SK-N-SH (cell line): ENCODE data around the gene CDC42EP3. TPM values are rescaled to one million over a fixed set of nuclear protein-coding genes. Genes with fewer than 3 reads are reported as not detected.

ENCODE experiments used
- CTCF ChIA-PET: fragments of 300-600, 350-600 bp; formaldehyde crosslinking; extraction: SDS; loops from one replicate; lab custom pipeline; 2021; lab: Yijun Ruan, JAX
- POLR2A ChIA-PET: fragments of 350-600 bp; sonication (Branson Sonifier 250); formaldehyde crosslinking; extraction: SDS; loops from one replicate; lab custom pipeline; 2020; ENCODE audit warnings: antibody characterized with exemption, inconsistent platforms; lab: Yijun Ruan, JAX
- DNase-seq: peaks from one replicate; pipeline ENCODE4 v3.0.0; 2012
- H2AFZ ChIP-seq: fragments of 200-600 bp; sonication (generic); 2 replicates; pipeline ENCODE4 v1.8.1; 2016; ENCODE audit warnings: antibody characterized with exemption, mild to moderate bottlenecking, low read depth
- H3F3A ChIP-seq: fragments of 200-600 bp; sonication (generic); replicated peaks from 2 replicates; pipeline ENCODE3; 2016; ENCODE audit warnings: antibody characterized with exemption, mild to moderate bottlenecking; ENCODE audit not compliant: insufficient read depth
- H3K27ac ChIP-seq, 2 experiments: fragments of 200-500 bp in 1 of 2; fragments of 200-600 bp in 1 of 2; sonication (Bioruptor generic) in 1 of 2; sonication (generic), shearing (Covaris generic) in 1 of 2; 2 replicates each; pipeline versions ENCODE4 v1.5.1 to v1.6.1; 2014 to 2016; ENCODE audit warnings: low read depth in 2 of 2, inconsistent platforms in 1 of 2, low read length in 1 of 2, mild to moderate bottlenecking in 1 of 2, mixed read lengths in 1 of 2
- H3K27me3 ChIP-seq: fragments of 200-600 bp; sonication (generic), shearing (Covaris generic); 2 replicates; pipeline ENCODE4 v1.6.1; 2016; ENCODE audit warnings: mixed run types; ENCODE audit not compliant: insufficient read depth
- H3K36me3 ChIP-seq, 2 experiments: fragments of 200-500 bp in 1 of 2; fragments of 200-600 bp in 1 of 2; sonication (Bioruptor generic) in 1 of 2; sonication (generic) in 1 of 2; replicated peaks in 1 of 2; 2 replicates each; pipeline versions ENCODE3 to v1.5.1; 2014 to 2016; ENCODE audit warnings: low read length in 1 of 2, mild to moderate bottlenecking in 1 of 2; ENCODE audit not compliant: insufficient read depth in 2 of 2, control insufficient read depth in 1 of 2
- H3K4me1 ChIP-seq, 2 experiments: fragments of 200-500 bp in 1 of 2; fragments of 200-600 bp in 1 of 2; sonication (Bioruptor generic) in 1 of 2; sonication (generic), shearing (Covaris generic) in 1 of 2; 2 replicates each; pipeline versions ENCODE4 v1.5.1 to v1.6.1; 2014 to 2016; ENCODE audit warnings: low read depth in 1 of 2, low read length in 1 of 2, mixed run types in 1 of 2; ENCODE audit not compliant: insufficient read depth in 2 of 2, control insufficient read depth in 1 of 2
- H3K4me2 ChIP-seq: fragments of 200-600 bp; sonication (generic), shearing (Covaris generic); 2 replicates; pipeline ENCODE4 v1.6.1; 2017; ENCODE audit warnings: mixed run types
- H3K4me3 ChIP-seq, 2 experiments: fragments of 200-500 bp in 1 of 2; fragments of 200-600 bp in 1 of 2; sonication (Bioruptor generic) in 1 of 2; sonication (generic), shearing (Covaris generic) in 1 of 2; 2 replicates each; pipeline versions ENCODE4 v1.5.1 to v1.8.1; 2014 to 2016; ENCODE audit warnings: low read depth in 2 of 2, inconsistent platforms in 1 of 2, low read length in 1 of 2, mild to moderate bottlenecking in 1 of 2, mixed read lengths in 1 of 2, moderate library complexity in 1 of 2
- H3K79me2 ChIP-seq: fragments of 200-600 bp; sonication (generic); 2 replicates; pipeline ENCODE4 v1.8.1; 2017; ENCODE audit warnings: mild to moderate bottlenecking; ENCODE audit not compliant: insufficient read depth
- H3K9ac ChIP-seq: fragments of 200-600 bp; sonication (generic); 2 replicates; pipeline ENCODE4 v1.6.1; 2017; ENCODE audit warnings: mixed run types
- H3K9me2 ChIP-seq: fragments of 200-600 bp; sonication (generic); 2 replicates; pipeline ENCODE4 v1.6.1; 2017; ENCODE audit warnings: mixed run types
- H3K9me3 ChIP-seq: fragments of 200-600 bp; sonication (generic); 2 replicates; pipeline ENCODE4 v1.6.1; 2017; ENCODE audit warnings: mixed run types, mild to moderate bottlenecking, moderate library complexity
- H4K20me1 ChIP-seq: fragments of 200-600 bp; sonication (generic); 2 replicates; pipeline ENCODE4 v1.6.1; 2017; ENCODE audit warnings: mild to moderate bottlenecking, mixed run types; ENCODE audit not compliant: insufficient read depth
- CHD2 ChIP-seq: fragments of 150-350 bp; IDR thresholded peaks from 2 replicates; pipeline ENCODE4 v1.6.1; 2018; ENCODE audit warnings: low read length; ENCODE audit not compliant: partially characterized antibody
- EP300 ChIP-seq, 2 experiments: IDR thresholded peaks; 2 replicates each; pipeline versions ENCODE4 v1.4.0 to v1.6.1; 2012; ENCODE audit warnings: borderline replicate concordance in 1 of 2, low read depth in 1 of 2, low read length in 1 of 2
- GATA2 ChIP-seq: sonication (generic); formaldehyde crosslinking; IDR thresholded peaks from 2 replicates; pipeline ENCODE4 v1.5.0; 2020; ENCODE audit warnings: mild to moderate bottlenecking, missing genetic modification reagents
- MXI1 ChIP-seq: IDR thresholded peaks from 2 replicates; pipeline ENCODE4 v1.6.1; 2012; ENCODE audit warnings: mild to moderate bottlenecking, low read depth, low read length, improper control_type of control experiment
- NFIC ChIP-seq: IDR thresholded peaks from 2 replicates; pipeline ENCODE4 v1.4.0; 2012; ENCODE audit warnings: borderline replicate concordance
- POLR2AphosphoS5 ChIP-seq: IDR thresholded peaks from 2 replicates; pipeline ENCODE4 v1.6.1; 2012; ENCODE audit warnings: low read depth, low read length
- RAD21 ChIP-seq: IDR thresholded peaks from 2 replicates; pipeline ENCODE4 v1.6.1; 2012; ENCODE audit warnings: mild to moderate bottlenecking, low read length
- RCOR1 ChIP-seq: fragments of 150-350 bp; IDR thresholded peaks from 2 replicates; pipeline ENCODE4 v1.6.1; 2017; ENCODE audit warnings: antibody characterized with exemption, low read length
- USF1 ChIP-seq: IDR thresholded peaks from 2 replicates; pipeline ENCODE4 v1.4.0; 2012; ENCODE audit warnings: low read depth, borderline replicate concordance
- WGBS: methylation state at CpG from one replicate; pipeline ENCODE4 v1.1.6; 2017; ENCODE audit warnings: low lambda C conversion rate; 5-methylcytosine and 5-hydroxymethylcytosine counted together
- polyA plus RNA-seq, 3 experiments: library from polyadenylated mRNA; depleted of rRNA; stranded (reverse); fragments of >200 nt; gene quantifications; 2 replicates each; pipeline ENCODE4 v1.2.3, GENCODE V29; 2012
- TF ChIP-seq, protein P1 (sequence below): fragments of 150-350 bp; IDR thresholded peaks from 2 replicates; pipeline ENCODE4 v1.6.1; 2016; ENCODE audit warnings: mild to moderate bottlenecking, low read depth, low read length

Gene CDC42EP3
- polyA plus RNA-seq, 1 of the 3 experiments (the other 2 are of a cell fraction): 87.5 TPM

GRCh38 chr2:37669446-37669845 is 2.0 kb downstream of the CDC42EP3 start:
- peaks cover 37 to 54% of the 10 kb centered on the region in 2 experiments for H3K4me1 ChIP-seq
- H4K20me1 ChIP-seq: peaks cover 61% of the 10 kb centered on the region
- H3K4me2 ChIP-seq: peak overlapping the region; percentile 86
- H3F3A ChIP-seq: peaks cover 20% of the 10 kb centered on the region
- peaks cover 49 to 54% of the 10 kb centered on the region in 2 experiments for H3K36me3 ChIP-seq
- 21% methylated on average over 3 of the region's 3 CpGs for WGBS
- DNase-seq: no peak
- H3K27ac ChIP-seq: peak overlapping the region; percentile 86 to 99
- H3K27me3 ChIP-seq: no peaks in the 10 kb centered on the region
- H3K79me2 ChIP-seq: peaks cover 70% of the 10 kb centered on the region
- TF ChIP-seq NFIC (no peak), CHD2 (peak; percentile 28), POLR2AphosphoS5 (peak; percentile 12), RAD21 (peak; percentile 12; the same call in 1 of the 2 replicates), GATA2 (CRISPR knock-in tag) (peak; percentile 73), USF1 (no peak), MXI1 (peak; percentile 85), EP300 (IDR thresholded peaks at IDR 0.05; ENCODE audit: borderline replicate concordance in 1 of 2, low read depth in 1 of 2, low read length in 1 of 2) (peak in 1 of 2 experiments; percentile 41; a peak in 1 of 4 replicates), RCOR1 (peak; percentile 39; the same call in 1 of the 2 replicates)
- ChIA-PET CTCF (interaction anchor here (0.9 to 6.4 kb wide), 8 partner anchors 44 to 273 kb away, joined by 3 to 55 read pairs (median 6); no protein-coding TSS in a partner anchor), POLR2A (interaction anchor here (0.7 to 5.0 kb wide), 5 partner anchors 28 to 208 kb away, joined by 3 to 56 read pairs (median 13); no protein-coding TSS in a partner anchor)
- peak overlapping the region; percentile 92 for H3K9ac ChIP-seq
- no peak overlapping the region for H2AFZ ChIP-seq
- H3K9me2 ChIP-seq: no peaks in the 10 kb centered on the region
- H3K4me3 ChIP-seq: peak overlapping the region; percentile 80 to 100
- H3K9me3 ChIP-seq: no peaks in the 10 kb centered on the region

DNA sequence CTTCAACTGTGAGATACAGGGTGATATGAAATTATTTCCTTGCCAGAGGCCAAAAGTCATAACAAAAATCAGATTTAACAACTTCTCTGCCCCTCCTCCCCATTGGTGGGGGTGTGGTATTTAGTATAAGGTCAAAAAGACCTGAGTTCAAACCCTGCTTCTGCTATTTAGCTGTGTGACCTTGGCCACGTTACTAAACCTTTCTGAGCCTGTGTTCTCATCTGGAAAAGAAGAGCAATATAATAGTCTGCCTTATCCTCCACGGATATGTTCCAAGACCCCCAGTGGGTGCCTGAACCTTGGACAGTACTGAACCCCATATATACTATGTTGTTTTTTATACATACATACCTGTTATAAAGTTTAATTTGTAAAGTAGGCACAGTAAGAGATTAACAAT is 3.7 kb downstream of the CDC42EP3 start:
- ChIA-PET CTCF (interaction anchor here (1.9 to 4.3 kb wide), 4 partner anchors 9 to 271 kb away, joined by 7 to 37 read pairs (median 18); no protein-coding TSS in a partner anchor), POLR2A (interaction anchor here (0.5 to 1.1 kb wide), 2 partner anchors 27 to 210 kb away, joined by 3 to 4 read pairs; no protein-coding TSS in a partner anchor)
- DNase-seq: no peak
- Histone ChIP-seq H3K36me3 (peaks cover 60 to 63% of the 10 kb centered on the region in 2 experiments), H3K4me3 (peak overlapping the region; percentile 80 to 100; a peak in 3 of 4 replicates), H3K4me1 (peaks cover 39 to 51% of the 10 kb centered on the region in 2 experiments), H3K27ac (peak overlapping the region; percentile 2 to 99; a peak in 1 of 4 replicates), H2AFZ (no peak overlapping the region), H3K9me2 (no peaks in the 10 kb centered on the region), H3K4me2 (peak overlapping the region; percentile 86), H3K9me3 (no peaks in the 10 kb centered on the region), H3F3A (peaks cover 15% of the 10 kb centered on the region), H3K79me2 (peaks cover 88% of the 10 kb centered on the region), H3K27me3 (no peaks in the 10 kb centered on the region), H3K9ac (peak overlapping the region; percentile 92; the same call in 1 of the 2 replicates), H4K20me1 (peaks cover 79% of the 10 kb centered on the region)
- WGBS: 85% methylated on average over 2 of the region's 2 CpGs
- TF ChIP-seq, protein P1, sequence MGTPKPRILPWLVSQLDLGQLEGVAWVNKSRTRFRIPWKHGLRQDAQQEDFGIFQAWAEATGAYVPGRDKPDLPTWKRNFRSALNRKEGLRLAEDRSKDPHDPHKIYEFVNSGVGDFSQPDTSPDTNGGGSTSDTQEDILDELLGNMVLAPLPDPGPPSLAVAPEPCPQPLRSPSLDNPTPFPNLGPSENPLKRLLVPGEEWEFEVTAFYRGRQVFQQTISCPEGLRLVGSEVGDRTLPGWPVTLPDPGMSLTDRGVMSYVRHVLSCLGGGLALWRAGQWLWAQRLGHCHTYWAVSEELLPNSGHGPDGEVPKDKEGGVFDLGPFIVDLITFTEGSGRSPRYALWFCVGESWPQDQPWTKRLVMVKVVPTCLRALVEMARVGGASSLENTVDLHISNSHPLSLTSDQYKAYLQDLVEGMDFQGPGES: no peak
- peak in 1 of 2 experiments; percentile 54; a peak in 1 of 4 replicates for TF ChIP-seq EP300 (IDR thresholded peaks at IDR 0.05; ENCODE audit: borderline replicate concordance in 1 of 2, low read depth in 1 of 2, low read length in 1 of 2)
- peak; percentile 36 for TF ChIP-seq RCOR1
